Measurements from ENCODE around the gene FOLH1.
"Not testable (repeated sequence)": the region's sequence is repeated elsewhere in the genome, so short reads cannot be mapped to it uniquely, and the experiment has no call there.

The FOLH1 gene

DNA sequence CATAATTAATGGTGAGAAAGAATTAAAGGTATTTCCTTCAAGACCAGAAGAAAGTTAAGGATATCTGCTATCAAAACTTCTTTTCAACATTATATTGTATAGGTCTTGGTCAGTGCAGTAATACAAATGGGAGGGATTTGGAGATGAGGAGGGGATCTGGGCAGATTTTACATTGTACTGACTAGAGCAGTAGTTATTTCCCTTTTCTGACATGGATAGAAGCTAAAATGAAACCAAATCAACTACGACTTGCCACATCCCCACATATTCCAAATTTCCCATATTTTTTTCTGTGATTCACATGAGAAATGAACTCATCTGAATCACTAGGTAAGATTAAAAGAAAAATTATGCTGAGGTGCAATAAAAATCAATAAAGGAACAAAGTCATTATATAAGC is 11.6 kb downstream of the FOLH1 start:
- H3K23ac ChIP-seq (ENCODE audit: low read depth, low read length, poor library complexity); H3K4me2 ChIP-seq (ENCODE audit: insufficient read depth, low read length, poor library complexity, severe bottlenecking); H3K4ac ChIP-seq (ENCODE audit: low read length); H3K18ac ChIP-seq (ENCODE audit: low read length); H3K27me3 ChIP-seq (ENCODE audit: control insufficient read depth in 3 of 3, insufficient read depth in 3 of 3, low read depth in 1 of 3, low read length in 3 of 3); H2AFZ ChIP-seq (ENCODE audit: low read length); H2BK5ac ChIP-seq (ENCODE audit: low read length); H3K9ac ChIP-seq (ENCODE audit: low read depth, low read length, poor library complexity); H2BK120ac ChIP-seq (ENCODE audit: low read depth, low read length); H3K4me3 ChIP-seq (ENCODE audit: low read length in 2 of 2); H2BK15ac ChIP-seq (ENCODE audit: low read length); H3K36me3 ChIP-seq (replicated peaks in 1 of 2; ENCODE audit: control insufficient read depth in 2 of 2, insufficient read depth in 2 of 2, low read length in 2 of 2); H4K91ac ChIP-seq (ENCODE audit: low read depth, low read length, poor library complexity); H4K8ac ChIP-seq (ENCODE audit: low read depth, low read length); DNase-seq (ENCODE audit: low spot score); H3K9me3 ChIP-seq (replicated peaks in 1 of 2; ENCODE audit: control insufficient read depth in 2 of 2, insufficient read depth in 1 of 2, low read depth in 1 of 2, low read length in 2 of 2); H3K4me1 ChIP-seq (ENCODE audit: control insufficient read depth in 2 of 2, insufficient read depth in 1 of 2, low read depth in 1 of 2, low read length in 2 of 2); H2AK5ac ChIP-seq (ENCODE audit: low read depth, low read length); H3K27ac ChIP-seq (replicated peaks; ENCODE audit: low read length); H3K14ac ChIP-seq (ENCODE audit: low read length); H3K79me1 ChIP-seq (ENCODE audit: low read depth, low read length); H2BK12ac ChIP-seq (ENCODE audit: low read length): not testable (repeated sequence)
- WGBS, 2 donors (ENCODE audit: extremely low coverage in 2 of 2, insufficient read length in 2 of 2, insufficient replicate concordance in 1 of 2) = no CpG with 5 or more reads among the region's 1 CpG

GRCh38 chr11:49196002-49196401 is 12.4 kb downstream of the FOLH1 start:
- not testable (repeated sequence) for H3K23ac ChIP-seq (ENCODE audit: low read depth, low read length, poor library complexity); H3K4me3 ChIP-seq (ENCODE audit: low read length in 2 of 2); H3K36me3 ChIP-seq (replicated peaks in 1 of 2; ENCODE audit: control insufficient read depth in 2 of 2, insufficient read depth in 2 of 2, low read length in 2 of 2); H4K8ac ChIP-seq (ENCODE audit: low read depth, low read length); H3K27ac ChIP-seq (replicated peaks; ENCODE audit: low read length); H2BK5ac ChIP-seq (ENCODE audit: low read length); H2AK5ac ChIP-seq (ENCODE audit: low read depth, low read length); H3K79me1 ChIP-seq (ENCODE audit: low read depth, low read length); H3K27me3 ChIP-seq (ENCODE audit: control insufficient read depth in 3 of 3, insufficient read depth in 3 of 3, low read depth in 1 of 3, low read length in 3 of 3); H3K4me2 ChIP-seq (ENCODE audit: insufficient read depth, low read length, poor library complexity, severe bottlenecking); H2BK120ac ChIP-seq (ENCODE audit: low read depth, low read length); DNase-seq (ENCODE audit: low spot score); H3K4ac ChIP-seq (ENCODE audit: low read length); H3K4me1 ChIP-seq (ENCODE audit: control insufficient read depth in 2 of 2, insufficient read depth in 1 of 2, low read depth in 1 of 2, low read length in 2 of 2); H3K9me3 ChIP-seq (replicated peaks in 1 of 2; ENCODE audit: control insufficient read depth in 2 of 2, insufficient read depth in 1 of 2, low read depth in 1 of 2, low read length in 2 of 2); H3K9ac ChIP-seq (ENCODE audit: low read depth, low read length, poor library complexity); H2BK12ac ChIP-seq (ENCODE audit: low read length); H3K14ac ChIP-seq (ENCODE audit: low read length); H4K91ac ChIP-seq (ENCODE audit: low read depth, low read length, poor library complexity); H2AFZ ChIP-seq (ENCODE audit: low read length); H2BK15ac ChIP-seq (ENCODE audit: low read length); H3K18ac ChIP-seq (ENCODE audit: low read length)
- WGBS, 2 donors (ENCODE audit: extremely low coverage in 2 of 2, insufficient read length in 2 of 2, insufficient replicate concordance in 1 of 2) = no CpG with 5 or more reads among the region's 6 CpGs

DNA sequence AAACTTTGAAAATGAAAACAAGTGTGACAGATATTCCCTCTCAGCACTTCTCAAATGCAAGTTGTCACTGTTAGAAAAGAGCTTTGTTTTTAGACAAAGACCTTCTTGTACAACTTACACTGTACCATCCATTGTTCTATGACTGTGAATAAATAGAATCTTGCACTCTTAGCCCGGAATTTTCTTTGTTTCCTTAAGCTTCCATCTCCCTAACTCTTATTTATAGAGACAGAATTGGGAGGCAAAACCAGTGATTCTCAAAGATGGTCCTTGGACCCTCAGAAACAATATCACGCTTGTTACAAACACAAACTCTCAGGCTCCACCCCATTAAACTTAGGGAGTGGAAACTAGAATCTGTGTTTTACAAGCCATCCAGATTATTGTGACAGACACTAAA is 18.1 kb downstream of the FOLH1 start:
- H3K79me1 ChIP-seq (ENCODE audit: low read depth, low read length); H2BK12ac ChIP-seq (ENCODE audit: low read length); H2BK120ac ChIP-seq (ENCODE audit: low read depth, low read length); H4K8ac ChIP-seq (ENCODE audit: low read depth, low read length); H3K23ac ChIP-seq (ENCODE audit: low read depth, low read length, poor library complexity); H3K4me1 ChIP-seq (ENCODE audit: control insufficient read depth in 2 of 2, insufficient read depth in 1 of 2, low read depth in 1 of 2, low read length in 2 of 2); H3K27ac ChIP-seq (replicated peaks; ENCODE audit: low read length); DNase-seq (ENCODE audit: low spot score); H2BK15ac ChIP-seq (ENCODE audit: low read length); H3K4ac ChIP-seq (ENCODE audit: low read length); H3K9me3 ChIP-seq (replicated peaks in 1 of 2; ENCODE audit: control insufficient read depth in 2 of 2, insufficient read depth in 1 of 2, low read depth in 1 of 2, low read length in 2 of 2); H3K4me2 ChIP-seq (ENCODE audit: insufficient read depth, low read length, poor library complexity, severe bottlenecking); H2BK5ac ChIP-seq (ENCODE audit: low read length); H2AK5ac ChIP-seq (ENCODE audit: low read depth, low read length); H3K27me3 ChIP-seq (ENCODE audit: control insufficient read depth in 3 of 3, insufficient read depth in 3 of 3, low read depth in 1 of 3, low read length in 3 of 3); H3K36me3 ChIP-seq (replicated peaks in 1 of 2; ENCODE audit: control insufficient read depth in 2 of 2, insufficient read depth in 2 of 2, low read length in 2 of 2); H3K9ac ChIP-seq (ENCODE audit: low read depth, low read length, poor library complexity); H3K14ac ChIP-seq (ENCODE audit: low read length); H3K4me3 ChIP-seq (ENCODE audit: low read length in 2 of 2); H4K91ac ChIP-seq (ENCODE audit: low read depth, low read length, poor library complexity); H2AFZ ChIP-seq (ENCODE audit: low read length); H3K18ac ChIP-seq (ENCODE audit: low read length): not testable (repeated sequence)
- WGBS, 2 donors (ENCODE audit: extremely low coverage in 2 of 2, insufficient read length in 2 of 2, insufficient replicate concordance in 1 of 2) = no CpG with 5 or more reads among the region's 2 CpGs

- H2BK120ac ChIP-seq (ENCODE audit: low read depth, low read length); H2AFZ ChIP-seq (ENCODE audit: low read length); H3K36me3 ChIP-seq (replicated peaks in 1 of 2; ENCODE audit: control insufficient read depth in 2 of 2, insufficient read depth in 2 of 2, low read length in 2 of 2); H3K18ac ChIP-seq (ENCODE audit: low read length); H3K23ac ChIP-seq (ENCODE audit: low read depth, low read length, poor library complexity); H3K4me1 ChIP-seq (ENCODE audit: control insufficient read depth in 2 of 2, insufficient read depth in 1 of 2, low read depth in 1 of 2, low read length in 2 of 2); H3K27me3 ChIP-seq (ENCODE audit: control insufficient read depth in 3 of 3, insufficient read depth in 3 of 3, low read depth in 1 of 3, low read length in 3 of 3); H4K91ac ChIP-seq (ENCODE audit: low read depth, low read length, poor library complexity); H3K4me3 ChIP-seq (ENCODE audit: low read length in 2 of 2); H3K4me2 ChIP-seq (ENCODE audit: insufficient read depth, low read length, poor library complexity, severe bottlenecking); H2BK15ac ChIP-seq (ENCODE audit: low read length); H3K27ac ChIP-seq (replicated peaks; ENCODE audit: low read length); DNase-seq (ENCODE audit: low spot score); H3K14ac ChIP-seq (ENCODE audit: low read length); H2AK5ac ChIP-seq (ENCODE audit: low read depth, low read length); H3K9ac ChIP-seq (ENCODE audit: low read depth, low read length, poor library complexity); H3K79me1 ChIP-seq (ENCODE audit: low read depth, low read length); H4K8ac ChIP-seq (ENCODE audit: low read depth, low read length); H2BK12ac ChIP-seq (ENCODE audit: low read length); H3K4ac ChIP-seq (ENCODE audit: low read length); H2BK5ac ChIP-seq (ENCODE audit: low read length); H3K9me3 ChIP-seq (replicated peaks in 1 of 2; ENCODE audit: control insufficient read depth in 2 of 2, insufficient read depth in 1 of 2, low read depth in 1 of 2, low read length in 2 of 2): not testable (repeated sequence)
- WGBS, 2 donors (ENCODE audit: extremely low coverage in 2 of 2, insufficient read length in 2 of 2, insufficient replicate concordance in 1 of 2) = no CpG with 5 or more reads among the region's 2 CpGs
Observed at GRCh38 chr11:49186225-49186624, 22.2 kb downstream of the FOLH1 start.

Measured in neuronal stem cell (in vitro differentiated cells).